A673 (cell line): Measurements from ENCODE around the gene DHRSX.

Experiments used
- CTCF ChIP-seq: fragments of 300-800, 200-600 bp; sonication (generic); conservative IDR thresholded peaks from 2 replicates; pipeline ENCODE4 v1.5.1; 2017; ENCODE audit warnings: low read depth, mild to moderate bottlenecking, antibody characterized with exemption, low read length, moderate library complexity, mixed read lengths
- EZH2 ChIP-seq: fragments of 200-600 bp; sonication (generic); IDR thresholded peaks from 2 replicates; pipeline ENCODE4 v1.6.1; 2017; ENCODE audit warnings: borderline replicate concordance, low read depth, mild to moderate bottlenecking, mixed read lengths, antibody characterized with exemption, low read length; ENCODE audit not compliant: poor library complexity, severe bottlenecking

GRCh38 chrX:2461711-2462016 is 39.1 kb downstream of the DHRSX start:
- TF ChIP-seq EZH2 (no peak), CTCF (no peak)
